Gastrocnemius medialis (tissue), 4 donors: ENCODE data around the gene MRPL48.

Source experiments
- CTCF ChIP-seq, 5 experiments: fragments of 450-650 bp in 3 of 5; fragments of 200-600 bp in 2 of 5; sonication (generic) in 2 of 5; IDR thresholded peaks in 4 of 5; conservative IDR thresholded peaks in 1 of 5; 1 replicate in 4 of 5; 2 replicates in 1 of 5; pipeline ENCODE4 v1.5.1; 2016 to 2019; ENCODE audit warnings: antibody characterized with exemption in 5 of 5, mild to moderate bottlenecking in 3 of 5, moderate library complexity in 3 of 5
- POLR2A ChIP-seq, 2 donors: fragments of 450-650 bp; IDR thresholded peaks; one replicate each; pipeline ENCODE4 v1.6.1; 2017; ENCODE audit warnings: antibody characterized with exemption in 2 of 2, mild to moderate bottlenecking in 2 of 2, moderate library complexity in 2 of 2

GRCh38 chr11:73804712-73805111 lies 17.0 kb downstream of the MRPL48 start:
- TF ChIP-seq CTCF (IDR thresholded peaks at IDR 0.05 in 4 of 5, conservative IDR thresholded peaks at IDR 0.05 in 1 of 5) (no peak), POLR2A (IDR thresholded peaks at IDR 0.05) (no peak)
